GM12878 (cell line): ENCODE data around the gene FKBP14. TPM values are rescaled to one million over a fixed set of nuclear protein-coding genes. Genes with fewer than 3 reads are reported as not detected.

Experiments
- BCL11A ChIP-seq: IDR thresholded peaks from 2 replicates; pipeline ENCODE4 v1.6.1; 2011; ENCODE audit warnings: low read depth, low read length
- BMI1 ChIP-seq: fragments of 450-650 bp; IDR thresholded peaks from 2 replicates; pipeline ENCODE4 v1.6.1; 2016; ENCODE audit warnings: mild to moderate bottlenecking, moderate library complexity, borderline replicate concordance
- CBX3 ChIP-seq: fragments of 200-600 bp; sonication (generic); IDR thresholded peaks from 2 replicates; pipeline ENCODE4 v1.6.1; 2016; ENCODE audit warnings: low read depth, borderline replicate concordance
- JUNB ChIP-seq: IDR thresholded peaks from 2 replicates; pipeline ENCODE4 v1.6.1; 2016; ENCODE audit warnings: antibody characterized with exemption, mild to moderate bottlenecking
- KAT2A ChIP-seq: conservative IDR thresholded peaks from 2 replicates; pipeline ENCODE4 v1.6.1; 2011; ENCODE audit warnings: low read depth, low read length; ENCODE audit not compliant: control insufficient read depth
- MTA2 ChIP-seq: fragments of 450-650 bp; IDR thresholded peaks from 2 replicates; pipeline ENCODE4 v1.6.1; 2016; ENCODE audit warnings: low read depth, mild to moderate bottlenecking, moderate library complexity
- MXI1 ChIP-seq: fragments of 150-350 bp; IDR thresholded peaks from 2 replicates; pipeline ENCODE4 v1.6.1; 2011; ENCODE audit warnings: low read depth, mild to moderate bottlenecking, inconsistent platforms, low read length, improper control_type of control experiment
- NFYA ChIP-seq: IDR thresholded peaks from 2 replicates; pipeline ENCODE4 v1.6.1; 2011; ENCODE audit warnings: low read depth, mild to moderate bottlenecking, low read length, improper control_type of control experiment, borderline replicate concordance
- SMAD5 ChIP-seq: IDR thresholded peaks from 2 replicates; pipeline ENCODE4 v1.6.1; 2016; ENCODE audit warnings: antibody characterized with exemption, low read depth
- STAT1 ChIP-seq: fragments of 450-650 bp; conservative IDR thresholded peaks from 2 replicates; pipeline ENCODE4 v1.6.1; 2014; ENCODE audit warnings: antibody characterized with exemption, mild to moderate bottlenecking
- STAT3 ChIP-seq: IDR thresholded peaks from 2 replicates; pipeline ENCODE4 v1.6.1; 2011; ENCODE audit warnings: low read depth, low read length, improper control_type of control experiment
- WRNIP1 ChIP-seq: IDR thresholded peaks from 2 replicates; pipeline ENCODE4 v1.6.1; 2011; ENCODE audit warnings: low read depth, low read length, improper control_type of control experiment, borderline replicate concordance
- ZBED1 ChIP-seq: IDR thresholded peaks from 2 replicates; pipeline ENCODE4 v1.6.1; 2016; ENCODE audit warnings: borderline replicate concordance
- ZBTB11 ChIP-seq: fragments of 450-650 bp; formaldehyde crosslinking; IDR thresholded peaks from 2 replicates; pipeline ENCODE4 v1.5.0; 2022; ENCODE audit warnings: mild to moderate bottlenecking, missing genetic modification characterization
- ZBTB40 ChIP-seq: fragments of 450-650 bp; IDR thresholded peaks from 2 replicates; pipeline ENCODE4 v1.6.1; 2016; ENCODE audit warnings: mild to moderate bottlenecking, moderate library complexity, borderline replicate concordance
- ZNF274 ChIP-seq: IDR thresholded peaks from one replicate; pipeline ENCODE4 v1.8.0; 2011; ENCODE audit not compliant: insufficient read length, insufficient read depth
- ZNF384 ChIP-seq: IDR thresholded peaks from 2 replicates; pipeline ENCODE4 v1.6.1; 2012; ENCODE audit warnings: low read depth, mild to moderate bottlenecking, low read length, improper control_type of control experiment, borderline replicate concordance
- ZNF687 ChIP-seq: fragments of 450-650 bp; IDR thresholded peaks from 2 replicates; pipeline ENCODE4 v1.6.1; 2017; ENCODE audit warnings: mild to moderate bottlenecking, moderate library complexity
- polyA plus RNA-seq, 11 experiments: library from polyadenylated mRNA; depleted of rRNA in 4 of 11; unstranded in 6 of 11; stranded (reverse) in 5 of 11; fragments of >200 nt; fragmentation: Nextera tagmentation in 4 of 11; fragmentation: Illumina TruSeq in 1 of 11; extraction: Ambion mirVana in 4 of 11; extraction: Trizol in 1 of 11; gene quantifications; 1 replicate in 1 of 11; 2 replicates in 10 of 11; pipeline versions ENCODE4 v1.2.1 to v1.2.3, GENCODE V29; 2011 to 2016; ENCODE audit warnings: inconsistent platforms in 2 of 11, missing spikeins in 2 of 11, low read depth in 1 of 11
- total RNA-seq, 4 experiments: library from RNA; depleted of rRNA in 3 of 4; stranded (reverse); fragments of >200 nt in 3 of 4; fragmentation: Illumina TruSeq in 1 of 4; extraction: Trizol in 1 of 4; gene quantifications; 2 replicates each; pipeline versions ENCODE4 v1.2.1 to v1.2.3, GENCODE V29; 2013 to 2021

FKBP14 gene
- total and polyA plus RNA-seq, 10 of the 15 experiments (the other 5 are each of a cell fraction or from before 2014, with no cell fraction given) = 2.7 to 8.9 (median 5.6) TPM

- TF ChIP-seq ZNF687 (peak; percentile 59), ZNF384 (no peak), STAT3 (no peak), JUNB (no peak), NFYA (no peak), WRNIP1 (no peak), ZBTB40 (no peak), CBX3 (no peak), STAT1 (no peak), BCL11A (peak; percentile 28; the same call in 1 of the 2 replicates), SMAD5 (no peak), MTA2 (no peak), ZNF274 (no peak), KAT2A (no peak), BMI1 (no peak), MXI1 (peak; percentile 61; the same call in 1 of the 2 replicates), ZBTB11 (CRISPR knock-in tag) (no peak), ZBED1 (no peak)
These were observed 37.9 kb downstream of the FKBP14 start (continued) for GRCh38 chr7:29988424-29989256.
